MG63 (cell line): ENCODE measurements around the gene COL12A1. TPM values are rescaled to one million over a fixed set of nuclear protein-coding genes. Genes with fewer than 3 reads are reported as not detected.
A peak's percentile ranks its signal among the peaks of the same experiment; 100 is the strongest.

ENCODE experiments used
- DNase-seq: peaks from one replicate; pipeline ENCODE4 v3.0.0-alpha.2; 2020
- H3K27me3 ChIP-seq: fragments of 250-450 bp; sonication (Bioruptor Pico); 2 replicates; pipeline ENCODE4 v1.5.1; 2020; ENCODE audit warnings: mild to moderate bottlenecking, moderate library complexity
- H3K36me3 ChIP-seq: fragments of 250-450 bp; sonication (Bioruptor Pico); 2 replicates; pipeline ENCODE4 v1.5.1; 2020; ENCODE audit warnings: mild to moderate bottlenecking, moderate library complexity
- H3K4me3 ChIP-seq: fragments of 250-450 bp; sonication (Bioruptor Pico); 2 replicates; pipeline ENCODE4 v1.5.1; 2020; ENCODE audit warnings: mild to moderate bottlenecking, moderate library complexity
- H3K9me3 ChIP-seq: fragments of 250-450 bp; sonication (Bioruptor Pico); 2 replicates; pipeline ENCODE4 v1.5.1; 2020; ENCODE audit warnings: mild to moderate bottlenecking, moderate library complexity
- total RNA-seq: library from RNA; depleted of rRNA; stranded (reverse); fragments of >200 nt; shearing (Covaris generic); gene quantifications from 2 replicates; pipeline ENCODE4 v1.2.3, GENCODE V29; 2014; ENCODE audit warnings: low replicate concordance

Gene COL12A1
- total RNA-seq, 1 experiment from 2014 or later = 37.5 TPM

GRCh38 chr6:75103431-75103830 is 102.4 kb downstream of the COL12A1 start:
- H3K9me3 ChIP-seq = no peaks in the 10 kb centered on the region
- H3K27me3 ChIP-seq = no peaks in the 10 kb centered on the region
- no peak for DNase-seq
- H3K4me3 ChIP-seq = no peak overlapping the region
- peaks cover 24% of the 10 kb centered on the region for H3K36me3 ChIP-seq

GRCh38 chr6:75102301-75102700 is 103.6 kb downstream of the COL12A1 start:
- H3K4me3 ChIP-seq = no peak overlapping the region
- no peak for DNase-seq
- H3K27me3 ChIP-seq = no peaks in the 10 kb centered on the region
- peaks cover 24% of the 10 kb centered on the region for H3K36me3 ChIP-seq
- no peaks in the 10 kb centered on the region for H3K9me3 ChIP-seq

GRCh38 chr6:75101896-75102295 is 104.0 kb downstream of the COL12A1 start:
- Histone ChIP-seq H3K36me3 (peaks cover 25% of the 10 kb centered on the region), H3K9me3 (no peaks in the 10 kb centered on the region), H3K4me3 (no peak overlapping the region), H3K27me3 (no peaks in the 10 kb centered on the region)
- peak; percentile 18 for DNase-seq

- DNase-seq = peak; percentile 86
- no peaks in the 10 kb centered on the region for H3K9me3 ChIP-seq
- H3K4me3 ChIP-seq = no peak overlapping the region
- H3K27me3 ChIP-seq = no peaks in the 10 kb centered on the region
- peaks cover 18% of the 10 kb centered on the region for H3K36me3 ChIP-seq
Observed at GRCh38 chr6:75098709-75099108, 107.1 kb downstream of the COL12A1 start.

- DNase-seq = no peak
- no peaks in the 10 kb centered on the region for H3K27me3 ChIP-seq
- no peaks in the 10 kb centered on the region for H3K9me3 ChIP-seq
- no peak overlapping the region for H3K4me3 ChIP-seq
- H3K36me3 ChIP-seq = peaks cover 18% of the 10 kb centered on the region
Observed at GRCh38 chr6:75096966-75097365, 108.9 kb downstream of the COL12A1 start.

GRCh38 chr6:75094614-75095200 is 111.1 kb downstream of the COL12A1 start:
- H3K36me3 ChIP-seq = peaks cover 7% of the 10 kb centered on the region; the same call in 1 of the 2 replicates
- DNase-seq = peak; percentile 47
- no peaks in the 10 kb centered on the region for H3K27me3 ChIP-seq
- H3K4me3 ChIP-seq = no peak overlapping the region
- no peaks in the 10 kb centered on the region for H3K9me3 ChIP-seq

GRCh38 chr6:75091467-75092190 is 114.2 kb downstream of the COL12A1 start:
- no peaks in the 10 kb centered on the region for H3K27me3 ChIP-seq
- no peak for DNase-seq
- peaks cover 10% of the 10 kb centered on the region for H3K36me3 ChIP-seq
- H3K4me3 ChIP-seq = no peak overlapping the region
- H3K9me3 ChIP-seq = no peaks in the 10 kb centered on the region

GRCh38 chr6:75090576-75090975 is 115.3 kb downstream of the COL12A1 start:
- H3K9me3 ChIP-seq = no peaks in the 10 kb centered on the region
- H3K27me3 ChIP-seq = no peaks in the 10 kb centered on the region
- H3K36me3 ChIP-seq = peaks cover 8% of the 10 kb centered on the region
- no peak for DNase-seq
- H3K4me3 ChIP-seq = no peak overlapping the region

GRCh38 chr6:75089921-75090320 is 115.9 kb downstream of the COL12A1 start:
- H3K36me3 ChIP-seq = peaks cover 8% of the 10 kb centered on the region
- DNase-seq = no peak

GRCh38 chr6:75089151-75089897 is 116.5 kb downstream of the COL12A1 start:
- Histone ChIP-seq H3K36me3 (peaks cover 8% of the 10 kb centered on the region), H3K9me3 (no peaks in the 10 kb centered on the region), H3K4me3 (no peak overlapping the region), H3K27me3 (no peaks in the 10 kb centered on the region)
- no peak for DNase-seq

More at GRCh38 chr6:75089921-75090320, 115.9 kb downstream of the COL12A1 start:
- Histone ChIP-seq H3K27me3 (no peaks in the 10 kb centered on the region), H3K4me3 (no peak overlapping the region), H3K9me3 (no peaks in the 10 kb centered on the region)

- no peaks in the 10 kb centered on the region for H3K27me3 ChIP-seq
- no peak for DNase-seq
- no peaks in the 10 kb centered on the region for H3K9me3 ChIP-seq
- H3K4me3 ChIP-seq = no peak overlapping the region
- peaks cover 8% of the 10 kb centered on the region for H3K36me3 ChIP-seq
Observed at GRCh38 chr6:75085931-75086635, 119.8 kb downstream of the COL12A1 start.

GRCh38 chr6:75084872-75085381 is 120.9 kb downstream of the COL12A1 start:
- Histone ChIP-seq H3K27me3 (no peaks in the 10 kb centered on the region), H3K9me3 (no peaks in the 10 kb centered on the region), H3K36me3 (peaks cover 7% of the 10 kb centered on the region; the same call in 1 of the 2 replicates), H3K4me3 (no peak overlapping the region)
- DNase-seq = no peak

- Histone ChIP-seq H3K36me3 (peaks cover 5% of the 10 kb centered on the region; the same call in 1 of the 2 replicates), H3K9me3 (no peaks in the 10 kb centered on the region), H3K27me3 (no peaks in the 10 kb centered on the region), H3K4me3 (no peak overlapping the region)
- DNase-seq = no peak
Observed at GRCh38 chr6:75084018-75084417, 121.8 kb downstream of the COL12A1 start.

GRCh38 chr6:75081921-75082320 is 123.9 kb downstream of the COL12A1 start:
- Histone ChIP-seq H3K27me3 (no peaks in the 10 kb centered on the region), H3K36me3 (peaks cover 5% of the 10 kb centered on the region; the same call in 1 of the 2 replicates), H3K9me3 (no peaks in the 10 kb centered on the region), H3K4me3 (no peak overlapping the region)
- no peak for DNase-seq

- Histone ChIP-seq H3K9me3 (no peaks in the 10 kb centered on the region), H3K4me3 (no peak overlapping the region), H3K27me3 (no peaks in the 10 kb centered on the region), H3K36me3 (0 out of 2 replicates have a peak, but pooled peaks cover 3% of the 10 kb centered on the region)
- no peak for DNase-seq
Observed at GRCh38 chr6:75081047-75081446, 124.8 kb downstream of the COL12A1 start.

GRCh38 chr6:75079589-75079988 is 126.3 kb downstream of the COL12A1 start:
- no peaks in the 10 kb centered on the region for H3K27me3 ChIP-seq
- no peak for DNase-seq
- no peaks in the 10 kb centered on the region for H3K9me3 ChIP-seq
- H3K4me3 ChIP-seq = no peak overlapping the region
- H3K36me3 ChIP-seq = 0 out of 2 replicates have a peak, but pooled peaks cover 3% of the 10 kb centered on the region
